H9 (cell line): ENCODE results near the gene SFMBT1. TPM values are rescaled to one million over a fixed set of nuclear protein-coding genes. Genes with fewer than 3 reads are reported as not detected.

ENCODE experiments used
- DNase-seq: peaks from one replicate; pipeline ENCODE4 v3.0.0-alpha.2; 2017
- H2AFZ ChIP-seq: one replicate; pipeline ENCODE4 v1.6.1; 2013; ENCODE audit warnings: mild to moderate bottlenecking, low read length, control low read depth, moderate library complexity
- H2AK5ac ChIP-seq: 2 replicates; pipeline ENCODE4 v1.6.1; 2013; ENCODE audit warnings: low read length, control low read depth, mixed read lengths; ENCODE audit not compliant: insufficient read length
- H2BK120ac ChIP-seq: one replicate; pipeline ENCODE4 v1.6.1; 2013; ENCODE audit warnings: low read depth, mild to moderate bottlenecking, low read length, control low read depth, inconsistent platforms; ENCODE audit not compliant: poor library complexity, severe bottlenecking
- H2BK12ac ChIP-seq: 2 replicates; pipeline ENCODE4 v1.6.1; 2013; ENCODE audit warnings: low read length, control low read depth, mixed read lengths, low read depth; ENCODE audit not compliant: insufficient read length
- H2BK15ac ChIP-seq: 2 replicates; pipeline ENCODE4 v1.6.1; 2013; ENCODE audit warnings: low read depth, low read length, control low read depth
- H2BK20ac ChIP-seq: one replicate; pipeline ENCODE4 v1.6.1; 2013; ENCODE audit warnings: low read depth, mild to moderate bottlenecking, low read length, control low read depth, inconsistent platforms; ENCODE audit not compliant: poor library complexity, severe bottlenecking
- H2BK5ac ChIP-seq: 2 replicates; pipeline ENCODE4 v1.6.1; 2013; ENCODE audit warnings: low read length, control low read depth, mixed read lengths; ENCODE audit not compliant: insufficient read length
- H3K14ac ChIP-seq: 2 replicates; pipeline ENCODE4 v1.6.1; 2013; ENCODE audit warnings: low read length, control low read depth; ENCODE audit not compliant: insufficient read depth
- H3K18ac ChIP-seq: 2 replicates; pipeline ENCODE4 v1.6.1; 2013; ENCODE audit warnings: low read depth, mild to moderate bottlenecking, mixed read lengths, low read length, control low read depth; ENCODE audit not compliant: insufficient read length
- H3K23ac ChIP-seq: 2 replicates; pipeline ENCODE4 v1.6.1; 2013; ENCODE audit warnings: low read length, control low read depth, mixed read lengths, low read depth; ENCODE audit not compliant: insufficient read length
- H3K23me2 ChIP-seq: 2 replicates; pipeline ENCODE4 v1.6.1; 2013; ENCODE audit warnings: low read depth, mild to moderate bottlenecking, mixed read lengths, low read length, control low read depth; ENCODE audit not compliant: insufficient read length, poor library complexity, severe bottlenecking
- H3K27ac ChIP-seq: 2 replicates; pipeline ENCODE4 v1.5.1; 2013; ENCODE audit warnings: low read length, control low read depth, mixed read lengths, low read depth; ENCODE audit not compliant: insufficient read length
- H3K27me3 ChIP-seq: 2 replicates; pipeline ENCODE4 v1.6.1; 2013; ENCODE audit warnings: low read length, control low read depth, inconsistent platforms; ENCODE audit not compliant: insufficient read depth
- H3K4ac ChIP-seq: 2 replicates; pipeline ENCODE4 v1.6.1; 2013; ENCODE audit warnings: low read depth, mild to moderate bottlenecking, control low read depth, inconsistent platforms, low read length, moderate library complexity
- H3K4me1 ChIP-seq: 2 replicates; pipeline ENCODE4 v1.6.1; 2013; ENCODE audit warnings: low read length, control low read depth, inconsistent platforms; ENCODE audit not compliant: insufficient read depth
- H3K4me2 ChIP-seq: 2 replicates; pipeline ENCODE4 v1.6.1; 2013; ENCODE audit warnings: low read length, control low read depth, mixed read lengths; ENCODE audit not compliant: insufficient read length, insufficient read depth
- H3K56ac ChIP-seq: 2 replicates; pipeline ENCODE4 v1.6.1; 2013; ENCODE audit warnings: low read depth, mild to moderate bottlenecking, mixed read lengths, low read length, control low read depth; ENCODE audit not compliant: insufficient read length
- H3K79me1 ChIP-seq: 2 replicates; pipeline ENCODE4 v1.6.1; 2013; ENCODE audit warnings: low read depth, mild to moderate bottlenecking, moderate library complexity, low read length, control low read depth, inconsistent platforms; ENCODE audit not compliant: insufficient read depth, poor library complexity, severe bottlenecking
- H3K79me2 ChIP-seq: 2 replicates; pipeline ENCODE4 v1.6.1; 2013; ENCODE audit warnings: low read length, control low read depth, inconsistent platforms; ENCODE audit not compliant: insufficient read depth
- H3K9ac ChIP-seq: 2 replicates; pipeline ENCODE4 v1.6.1; 2013; ENCODE audit warnings: low read length, control low read depth, mixed read lengths; ENCODE audit not compliant: insufficient read length; ENCODE audit errors: extremely low read depth
- H3K9me3 ChIP-seq: one replicate; pipeline ENCODE4 v1.6.1; 2013; ENCODE audit warnings: low read depth, low read length, inconsistent platforms; ENCODE audit not compliant: control insufficient read depth
- H3T11ph ChIP-seq: one replicate; pipeline ENCODE4 v1.6.1; 2013; ENCODE audit warnings: mild to moderate bottlenecking, low read length, control low read depth, inconsistent platforms
- H4K20me1 ChIP-seq: one replicate; pipeline ENCODE4 v1.6.1; 2013; ENCODE audit not compliant: control insufficient read depth, insufficient read length, insufficient read depth
- H4K5ac ChIP-seq: 2 replicates; pipeline ENCODE4 v1.6.1; 2013; ENCODE audit warnings: low read depth, mild to moderate bottlenecking, mixed read lengths, low read length, control low read depth; ENCODE audit not compliant: insufficient read length
- H4K8ac ChIP-seq: replicated peaks from 2 replicates; pipeline ENCODE4 v1.6.1; 2013; ENCODE audit warnings: low read length, control low read depth, mixed read lengths, low read depth; ENCODE audit not compliant: insufficient read length
- H4K91ac ChIP-seq: 2 replicates; pipeline ENCODE4 v1.6.1; 2013; ENCODE audit warnings: low read depth, mild to moderate bottlenecking, moderate library complexity, mixed read lengths, low read length, control low read depth; ENCODE audit not compliant: insufficient read length
- H3K27ac Mint-ChIP-seq, 3 experiments: 2 replicates in 2 of 3; 3 replicates in 1 of 3; pipeline ENCODE4 v1.8.0; 2020 to 2021; ENCODE audit warnings: mixed read lengths in 3 of 3, mild to moderate bottlenecking in 1 of 3, moderate library complexity in 1 of 3
- H3K27me3 Mint-ChIP-seq: 2 replicates; pipeline ENCODE4 v1.8.0; 2021; ENCODE audit warnings: low read depth, mild to moderate bottlenecking, moderate library complexity, mixed read lengths
- H3K36me3 Mint-ChIP-seq, 3 experiments: 2 replicates in 2 of 3; 3 replicates in 1 of 3; pipeline ENCODE4 v1.8.0; 2020 to 2021; ENCODE audit warnings: low read depth in 3 of 3, mixed read lengths in 3 of 3; ENCODE audit not compliant: insufficient read depth in 1 of 3
- H3K4me1 Mint-ChIP-seq, 2 experiments: 2 replicates each; pipeline ENCODE4 v1.8.0; 2020; ENCODE audit warnings: mixed read lengths in 2 of 2
- H3K4me3 Mint-ChIP-seq, 2 experiments: 2 replicates in 1 of 2; 3 replicates in 1 of 2; pipeline ENCODE4 v1.8.0; 2020 to 2021; ENCODE audit warnings: mild to moderate bottlenecking in 2 of 2, mixed read lengths in 2 of 2, moderate library complexity in 1 of 2
- H3K9me3 Mint-ChIP-seq, 2 experiments: 2 replicates in 1 of 2; 3 replicates in 1 of 2; pipeline ENCODE4 v1.8.0; 2020; ENCODE audit warnings: mild to moderate bottlenecking in 2 of 2, mixed read lengths in 2 of 2, moderate library complexity in 1 of 2
- WGBS: extraction: QIAGEN DNeasy Blood & Tissue Kit; methylation state at CpG from one replicate; pipeline ENCODE4 v1.1.7; 2013; ENCODE audit warnings: missing lambda C conversion rate, low lambda C conversion rate, mixed read lengths; ENCODE audit not compliant: insufficient read length; ENCODE audit errors: extremely low coverage; 5-methylcytosine and 5-hydroxymethylcytosine counted together
- total RNA-seq: library from RNA; stranded (reverse); gene quantifications from 2 replicates; pipeline ENCODE4 v1.2.1, GENCODE V29; 2021
- TF ChIP-seq, protein P1 (sequence below): fragments of 200-600 bp; sonication (generic); conservative IDR thresholded peaks from 3 replicates; pipeline ENCODE4 v1.8.0; 2021; ENCODE audit warnings: antibody characterized with exemption, mild to moderate bottlenecking

Gene SFMBT1
- total RNA-seq, 1 experiment from 2014 or later, result 15.3 TPM

DNA sequence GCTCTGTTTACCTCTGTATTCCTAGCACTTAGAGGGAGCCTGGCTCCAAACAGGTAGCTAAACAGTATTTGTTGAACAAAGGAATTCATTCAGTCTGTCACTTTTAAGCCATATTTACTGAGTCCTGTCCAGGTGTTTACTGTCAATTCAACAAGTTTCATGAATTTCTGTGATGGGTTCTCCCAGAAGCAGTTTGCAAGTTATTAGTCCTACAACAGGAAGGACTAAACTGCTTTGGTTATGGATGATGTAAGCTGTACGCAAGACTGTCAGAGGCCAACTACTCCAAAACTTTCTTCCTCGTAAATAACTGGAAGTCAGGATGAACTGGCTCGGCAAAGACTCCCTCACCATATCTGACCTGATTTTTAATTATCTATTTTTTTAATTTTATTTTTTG lies 173.6 kb downstream of the SFMBT1 start:
- H3K27ac Mint-ChIP-seq, result no peak overlapping the region; a peak in 1 of 7 replicates

More for the DNA sequence above, 173.6 kb downstream of the SFMBT1 start:
- H3K4ac ChIP-seq, result no peak overlapping the region
- no peaks in the 10 kb centered on the region for H3K9me3 Mint-ChIP-seq
- no peak for DNase-seq
- H3K27ac ChIP-seq, result no peak overlapping the region
- no peak overlapping the region for H2BK5ac ChIP-seq
- H3K27me3 ChIP-seq, result no peaks in the 10 kb centered on the region
- H3K23ac ChIP-seq, result no peak overlapping the region
- no peaks in the 10 kb centered on the region for H3K36me3 Mint-ChIP-seq
- no CpG with 5 or more reads among the region's 3 CpGs for WGBS
- no peak overlapping the region for H3K18ac ChIP-seq
- no peak overlapping the region for H2BK20ac ChIP-seq
- H4K91ac ChIP-seq, result no peak overlapping the region
- H2BK12ac ChIP-seq, result no peak overlapping the region
- H3K4me1 Mint-ChIP-seq, result peaks cover 18 to 24% of the 10 kb centered on the region in 2 experiments
- H3K14ac ChIP-seq, result no peak overlapping the region
- H4K5ac ChIP-seq, result no peak overlapping the region
- no peak overlapping the region for H2BK15ac ChIP-seq
- no peaks in the 10 kb centered on the region for H3K9me3 ChIP-seq
- TF ChIP-seq, protein P1, sequence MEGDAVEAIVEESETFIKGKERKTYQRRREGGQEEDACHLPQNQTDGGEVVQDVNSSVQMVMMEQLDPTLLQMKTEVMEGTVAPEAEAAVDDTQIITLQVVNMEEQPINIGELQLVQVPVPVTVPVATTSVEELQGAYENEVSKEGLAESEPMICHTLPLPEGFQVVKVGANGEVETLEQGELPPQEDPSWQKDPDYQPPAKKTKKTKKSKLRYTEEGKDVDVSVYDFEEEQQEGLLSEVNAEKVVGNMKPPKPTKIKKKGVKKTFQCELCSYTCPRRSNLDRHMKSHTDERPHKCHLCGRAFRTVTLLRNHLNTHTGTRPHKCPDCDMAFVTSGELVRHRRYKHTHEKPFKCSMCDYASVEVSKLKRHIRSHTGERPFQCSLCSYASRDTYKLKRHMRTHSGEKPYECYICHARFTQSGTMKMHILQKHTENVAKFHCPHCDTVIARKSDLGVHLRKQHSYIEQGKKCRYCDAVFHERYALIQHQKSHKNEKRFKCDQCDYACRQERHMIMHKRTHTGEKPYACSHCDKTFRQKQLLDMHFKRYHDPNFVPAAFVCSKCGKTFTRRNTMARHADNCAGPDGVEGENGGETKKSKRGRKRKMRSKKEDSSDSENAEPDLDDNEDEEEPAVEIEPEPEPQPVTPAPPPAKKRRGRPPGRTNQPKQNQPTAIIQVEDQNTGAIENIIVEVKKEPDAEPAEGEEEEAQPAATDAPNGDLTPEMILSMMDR, result no peak
- no peak overlapping the region for H3K9ac ChIP-seq
- H3K79me1 ChIP-seq, result no peaks in the 10 kb centered on the region
- H2AK5ac ChIP-seq, result no peak overlapping the region
- no peaks in the 10 kb centered on the region; the same call in 1 of the 2 replicates for H3K4me1 ChIP-seq
- no peak overlapping the region for H3K4me3 Mint-ChIP-seq
- H3K23me2 ChIP-seq, result no peaks in the 10 kb centered on the region
- no peaks in the 10 kb centered on the region for H3K27me3 Mint-ChIP-seq
- peaks cover 3% of the 10 kb centered on the region; the same call in 1 of the 2 replicates for H3K79me2 ChIP-seq
- no peak overlapping the region for H2AFZ ChIP-seq
- H3T11ph ChIP-seq, result no peak overlapping the region
- no peaks in the 10 kb centered on the region for H4K20me1 ChIP-seq
- no peak overlapping the region for H2BK120ac ChIP-seq
- no peak overlapping the region for H3K4me2 ChIP-seq
- H4K8ac ChIP-seq, result no peak overlapping the region
- no peak overlapping the region for H3K56ac ChIP-seq
